T-helper 22 cell (primary cell): ENCODE results near the gene ZNF419.

Source experiments
- DNase-seq: peaks from one replicate; pipeline ENCODE4 v3.0.0-alpha.2; 2020; ENCODE audit warnings: low read depth

ZNF419 gene

GRCh38 chr19:57537953-57538547 lies 50.5 kb downstream of the ZNF419 start:
- DNase-seq = no peak
